ENCODE results near the gene WDR45B.
"Not testable (repeated sequence)": the region's sequence is repeated elsewhere in the genome, so short reads cannot be mapped to it uniquely, and the experiment has no call there.

DNA sequence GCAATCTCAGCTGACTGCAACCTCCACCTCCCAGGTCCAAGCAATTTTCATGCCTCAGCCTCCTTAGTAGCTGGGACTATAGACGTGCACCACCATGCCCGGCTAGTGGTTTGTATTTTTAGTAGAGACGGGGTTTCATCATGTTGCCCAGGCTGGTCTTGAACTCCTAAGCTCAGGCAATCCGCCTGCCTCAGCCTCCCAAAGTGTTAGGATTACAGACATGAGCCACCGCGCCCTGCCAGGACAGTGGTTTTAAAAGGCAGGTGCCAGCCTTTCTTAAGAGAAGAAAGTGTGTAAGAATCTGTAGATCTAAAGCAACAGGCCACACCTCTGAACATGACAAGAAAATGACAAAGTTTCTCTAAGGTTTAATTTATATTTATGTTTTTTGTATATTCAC is 6.4 kb upstream of the WDR45B start:
- TF ChIP-seq, protein P1, sequence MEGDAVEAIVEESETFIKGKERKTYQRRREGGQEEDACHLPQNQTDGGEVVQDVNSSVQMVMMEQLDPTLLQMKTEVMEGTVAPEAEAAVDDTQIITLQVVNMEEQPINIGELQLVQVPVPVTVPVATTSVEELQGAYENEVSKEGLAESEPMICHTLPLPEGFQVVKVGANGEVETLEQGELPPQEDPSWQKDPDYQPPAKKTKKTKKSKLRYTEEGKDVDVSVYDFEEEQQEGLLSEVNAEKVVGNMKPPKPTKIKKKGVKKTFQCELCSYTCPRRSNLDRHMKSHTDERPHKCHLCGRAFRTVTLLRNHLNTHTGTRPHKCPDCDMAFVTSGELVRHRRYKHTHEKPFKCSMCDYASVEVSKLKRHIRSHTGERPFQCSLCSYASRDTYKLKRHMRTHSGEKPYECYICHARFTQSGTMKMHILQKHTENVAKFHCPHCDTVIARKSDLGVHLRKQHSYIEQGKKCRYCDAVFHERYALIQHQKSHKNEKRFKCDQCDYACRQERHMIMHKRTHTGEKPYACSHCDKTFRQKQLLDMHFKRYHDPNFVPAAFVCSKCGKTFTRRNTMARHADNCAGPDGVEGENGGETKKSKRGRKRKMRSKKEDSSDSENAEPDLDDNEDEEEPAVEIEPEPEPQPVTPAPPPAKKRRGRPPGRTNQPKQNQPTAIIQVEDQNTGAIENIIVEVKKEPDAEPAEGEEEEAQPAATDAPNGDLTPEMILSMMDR (IDR thresholded peaks at IDR 0.05), result not testable (repeated sequence)
- not testable (repeated sequence) for TF ChIP-seq POLR2AphosphoS5 (IDR thresholded peaks at IDR 0.05)

Measured in prostate gland (tissue), 2 donors.